HG03045 (cell line): Measurements from ENCODE around the gene DDR1.
"Not testable (repeated sequence)": the region's sequence is repeated elsewhere in the genome, so short reads cannot be mapped to it uniquely, and the experiment has no call there.

Experiments
- ATAC-seq: cut with Tn5 transposase; IDR thresholded peaks from one replicate; pipeline ENCODE4 v1.9.1; 2021; ENCODE audit warnings: mild to moderate bottlenecking, moderate library complexity; ENCODE audit not compliant: unreplicated experiment

The DDR1 gene

GRCh38 chr6:30891816-30892538 is 7.7 kb downstream of the DDR1 start:
- ATAC-seq = no peak

GRCh38 chr6:30893001-30893591 is 8.8 kb downstream of the DDR1 start:
- no peak for ATAC-seq

GRCh38 chr6:30893666-30894065 is 9.3 kb downstream of the DDR1 start:
- no peak for ATAC-seq

- ATAC-seq = no peak
Observed at GRCh38 chr6:30894381-30894780, 10.1 kb downstream of the DDR1 start.

GRCh38 chr6:30894935-30895334 is 10.6 kb downstream of the DDR1 start:
- ATAC-seq = no peak

GRCh38 chr6:30895343-30895742 is 11.0 kb downstream of the DDR1 start:
- ATAC-seq = no peak

GRCh38 chr6:30896541-30896940 is 12.2 kb downstream of the DDR1 start:
- no peak for ATAC-seq

- ATAC-seq = no peak
Observed at GRCh38 chr6:30897882-30898281, 13.6 kb downstream of the DDR1 start.

- ATAC-seq = no peak
Observed at GRCh38 chr6:30898750-30899360, 14.5 kb downstream of the DDR1 start.

GRCh38 chr6:30900863-30901417 is 16.6 kb downstream of the DDR1 start:
- ATAC-seq = no peak

- no peak for ATAC-seq
Observed at GRCh38 chr6:30901436-30901835, 17.1 kb downstream of the DDR1 start.

- not testable (repeated sequence) for ATAC-seq
Observed at GRCh38 chr6:30902196-30902595, 17.9 kb downstream of the DDR1 start.

GRCh38 chr6:30902709-30903108 is 18.4 kb downstream of the DDR1 start:
- no peak for ATAC-seq

- no peak for ATAC-seq
Observed at GRCh38 chr6:30903236-30903635, 18.9 kb downstream of the DDR1 start.

- not testable (repeated sequence) for ATAC-seq
Observed at GRCh38 chr6:30907290-30907757, 23.0 kb downstream of the DDR1 start.

- peak; percentile 90 for ATAC-seq
Observed at GRCh38 chr6:30907758-30908591, 23.7 kb downstream of the DDR1 start, which contains the start of gene GTF2H4. GTF2H4 (plus strand) TSS chr6:30908207.

GRCh38 chr6:30908700-30909099 is 24.4 kb downstream of the DDR1 start:
- ATAC-seq = no peak

GRCh38 chr6:30910473-30910872 is 26.2 kb downstream of the DDR1 start:
- not testable (repeated sequence) for ATAC-seq

- no peak for ATAC-seq
Observed at GRCh38 chr6:30912746-30913520, 28.6 kb downstream of the DDR1 start.

GRCh38 chr6:30913721-30914075 is 29.4 kb downstream of the DDR1 start:
- peak; percentile 25 for ATAC-seq
